WERI-Rb-1 (cell line): ENCODE results near the gene IGFLR1.

Experiments
- DNase-seq: peaks from one replicate; pipeline ENCODE4 v3.0.0-alpha.2; 2020
- H3K27ac ChIP-seq: fragments of 250-450 bp; sonication (Bioruptor Pico); 2 replicates; pipeline ENCODE4 v1.5.1; 2020; ENCODE audit warnings: mild to moderate bottlenecking, moderate library complexity
- H3K27me3 ChIP-seq: fragments of 250-450 bp; sonication (Bioruptor Pico); 2 replicates; pipeline ENCODE4 v1.5.1; 2021; ENCODE audit warnings: mild to moderate bottlenecking, low read depth, moderate library complexity; ENCODE audit not compliant: insufficient read depth, severe bottlenecking
- H3K36me3 ChIP-seq: fragments of 250-450 bp; sonication (Bioruptor Pico); 2 replicates; pipeline ENCODE4 v1.5.1; 2020; ENCODE audit warnings: mild to moderate bottlenecking, moderate library complexity
- H3K4me3 ChIP-seq: 2 replicates; pipeline ENCODE4 v1.5.1; 2011; ENCODE audit warnings: low read depth, mild to moderate bottlenecking, control low read depth, low read length
- H3K9me3 ChIP-seq: fragments of 250-450 bp; sonication (Bioruptor Pico); 2 replicates; pipeline ENCODE4 v1.5.1; 2021; ENCODE audit warnings: mild to moderate bottlenecking, moderate library complexity; ENCODE audit not compliant: severe bottlenecking
- CTCF ChIP-seq: IDR thresholded peaks from 2 replicates; pipeline ENCODE4 v1.5.1; 2011; ENCODE audit warnings: low read depth, mild to moderate bottlenecking, control low read depth, inconsistent platforms, low read length

Gene IGFLR1

GRCh38 chr19:35720648-35721047, 21.6 kb downstream of the IGFLR1 start:
- no peak overlapping the region for H3K27ac ChIP-seq
- no peak overlapping the region for H3K4me3 ChIP-seq
- no peak for DNase-seq
- H3K27me3 ChIP-seq: no peaks in the 10 kb centered on the region
- H3K36me3 ChIP-seq: peaks cover 57% of the 10 kb centered on the region
- TF ChIP-seq CTCF: no peak
- no peaks in the 10 kb centered on the region for H3K9me3 ChIP-seq

GRCh38 chr19:35720163-35720524, 22.1 kb downstream of the IGFLR1 start:
- Histone ChIP-seq H3K36me3 (peaks cover 52% of the 10 kb centered on the region), H3K4me3 (no peak overlapping the region), H3K27ac (no peak overlapping the region), H3K27me3 (no peaks in the 10 kb centered on the region), H3K9me3 (no peaks in the 10 kb centered on the region)
- DNase-seq: no peak
- TF ChIP-seq CTCF: no peak

DNA sequence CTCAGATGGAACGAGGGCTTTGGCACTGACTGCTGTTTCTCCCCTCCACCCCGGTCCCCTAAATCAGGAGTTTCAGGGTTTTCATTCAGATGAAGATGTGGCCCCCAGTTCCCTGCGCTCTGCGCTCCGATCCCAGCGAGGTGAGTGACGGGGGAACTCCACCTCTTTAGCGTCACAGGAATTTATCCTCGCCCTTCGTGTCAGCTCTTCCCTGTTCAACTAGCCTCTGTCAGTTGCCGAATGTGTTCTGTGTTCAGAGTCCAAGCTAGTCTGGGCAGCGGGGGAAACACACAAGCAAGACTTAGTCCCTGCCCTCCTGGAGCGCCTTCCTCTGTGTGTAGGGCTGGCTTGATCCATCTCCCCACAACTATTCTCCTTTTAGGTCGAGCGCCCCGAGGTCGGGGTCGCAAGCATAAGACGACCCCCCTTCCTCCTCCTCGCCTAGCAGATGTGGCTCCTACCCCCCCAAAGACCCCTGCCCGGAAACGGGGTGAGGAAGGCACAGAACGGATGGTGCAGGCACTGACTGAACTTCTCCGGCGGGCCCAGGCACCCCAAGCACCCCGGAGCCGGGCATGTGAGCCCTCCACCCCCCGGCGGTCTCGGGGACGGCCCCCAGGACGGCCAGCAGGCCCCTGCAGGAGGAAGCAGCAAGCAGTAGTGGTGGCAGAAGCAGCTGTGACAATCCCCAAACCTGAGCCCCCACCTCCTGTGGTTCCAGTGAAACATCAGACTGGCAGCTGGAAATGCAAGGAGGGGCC, 22.7 kb downstream of the IGFLR1 start:
- H3K36me3 ChIP-seq: peaks cover 46% of the 10 kb centered on the region
- H3K27ac ChIP-seq: no peak overlapping the region
- no peak overlapping the region for H3K4me3 ChIP-seq

DNA sequence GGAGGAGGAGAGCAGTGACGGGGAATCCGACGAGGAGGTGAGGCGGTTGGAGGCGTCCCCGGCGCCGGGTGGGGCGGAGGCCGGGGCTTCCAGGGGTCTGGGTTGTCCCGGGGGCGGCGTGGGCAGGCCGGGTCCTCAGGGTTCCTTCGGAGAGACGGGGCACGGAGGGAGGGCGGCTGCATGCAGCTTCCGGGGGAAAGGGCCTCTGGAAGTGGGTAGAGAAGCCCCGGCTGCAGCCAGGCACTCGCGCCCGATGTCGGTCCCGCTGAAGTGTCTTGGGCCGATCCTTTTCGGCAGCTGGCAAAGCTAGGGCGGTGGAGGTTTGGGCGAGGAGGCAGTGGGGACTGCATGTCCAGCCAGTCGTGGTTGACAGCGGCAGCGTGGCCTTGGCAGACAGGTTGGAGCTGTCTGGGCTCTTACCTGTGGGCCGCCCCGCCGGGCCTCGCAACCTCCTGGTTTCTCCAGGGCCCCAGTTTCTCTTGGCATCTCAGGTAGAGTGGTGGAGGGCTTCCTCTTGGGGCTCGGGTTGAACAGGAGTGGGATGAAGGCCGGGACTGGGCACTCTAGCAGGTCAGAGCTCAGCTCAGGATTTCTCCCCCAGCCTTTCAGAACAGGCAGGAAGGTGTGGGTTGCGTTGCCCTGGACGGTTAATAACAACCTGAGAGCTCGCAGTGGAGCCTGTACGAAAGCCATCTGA, 23.8 kb downstream of the IGFLR1 start:
- DNase-seq: no peak
- H3K27ac ChIP-seq: peak overlapping the region; percentile 67

More for the DNA sequence above, 22.7 kb downstream of the IGFLR1 start:
- no peaks in the 10 kb centered on the region for H3K27me3 ChIP-seq
- H3K9me3 ChIP-seq: no peaks in the 10 kb centered on the region
- DNase-seq: no peak
- TF ChIP-seq CTCF: no peak

GRCh38 chr19:35717665-35718344, 24.4 kb downstream of the IGFLR1 start, which contains the start of gene KMT2B:
Gene KMT2B, plus strand, starts transcription at chr19:35718003. Its CDS starts 16 bp downstream, at chr19:35718019.
- DNase-seq: peak; percentile 97

More for the DNA sequence above, 23.8 kb downstream of the IGFLR1 start:
- no peaks in the 10 kb centered on the region for H3K27me3 ChIP-seq
- no peaks in the 10 kb centered on the region for H3K9me3 ChIP-seq
- peaks cover 35% of the 10 kb centered on the region for H3K36me3 ChIP-seq
- TF ChIP-seq CTCF: no peak
- H3K4me3 ChIP-seq: peak overlapping the region; percentile 89

More at GRCh38 chr19:35717665-35718344, 24.4 kb downstream of the IGFLR1 start, which contains the start of gene KMT2B:
- Histone ChIP-seq H3K4me3 (peak within 1 kb of the TSS; percentile 89), H3K27me3 (no peaks in the 10 kb centered on the region), H3K9me3 (no peaks in the 10 kb centered on the region), H3K27ac (peak within 1 kb of the TSS; percentile 93), H3K36me3 (peaks cover 28% of the 10 kb centered on the region)
- no peak for TF ChIP-seq CTCF
